Neural crest cell (in vitro differentiated cells): Measurements from ENCODE around the gene GLG1. TPM values are rescaled to one million over a fixed set of nuclear protein-coding genes. Genes with fewer than 3 reads are reported as not detected.

Source experiments
- DNase-seq: peaks from one replicate; pipeline ENCODE4 v3.0.0; 2021; ENCODE audit warnings: low read depth, mixed read lengths, low spot score
- H3K27ac Mint-ChIP-seq: one replicate; pipeline ENCODE4 v1.8.0; 2021; ENCODE audit warnings: mild to moderate bottlenecking, mixed read lengths; ENCODE audit not compliant: unreplicated experiment
- H3K27me3 Mint-ChIP-seq: 2 replicates; pipeline ENCODE4 v1.8.0; 2021; ENCODE audit warnings: low read depth, mild to moderate bottlenecking, mixed read lengths
- H3K36me3 Mint-ChIP-seq: 2 replicates; pipeline ENCODE4 v1.8.0; 2021; ENCODE audit warnings: low read depth, mild to moderate bottlenecking, mixed read lengths
- H3K4me1 Mint-ChIP-seq: 2 replicates; pipeline ENCODE4 v1.8.0; 2021; ENCODE audit warnings: mixed read lengths
- H3K4me3 Mint-ChIP-seq: one replicate; pipeline ENCODE4 v1.8.0; 2021; ENCODE audit warnings: mild to moderate bottlenecking, mixed read lengths
- H3K9me3 Mint-ChIP-seq: 2 replicates; pipeline ENCODE4 v1.8.0; 2021; ENCODE audit warnings: mixed read lengths
- total RNA-seq: library from RNA; stranded (reverse); gene quantifications from 2 replicates; pipeline ENCODE4 v1.2.1, GENCODE V29; 2021
- TF ChIP-seq, protein P1 (sequence below): fragments of 200-600 bp; sonication (generic); conservative IDR thresholded peaks from 2 replicates; pipeline ENCODE4 v1.5.0; 2021; ENCODE audit warnings: antibody characterized with exemption, mild to moderate bottlenecking

Gene GLG1
- total RNA-seq, 1 donor from 2014 or later = 117 TPM

DNA sequence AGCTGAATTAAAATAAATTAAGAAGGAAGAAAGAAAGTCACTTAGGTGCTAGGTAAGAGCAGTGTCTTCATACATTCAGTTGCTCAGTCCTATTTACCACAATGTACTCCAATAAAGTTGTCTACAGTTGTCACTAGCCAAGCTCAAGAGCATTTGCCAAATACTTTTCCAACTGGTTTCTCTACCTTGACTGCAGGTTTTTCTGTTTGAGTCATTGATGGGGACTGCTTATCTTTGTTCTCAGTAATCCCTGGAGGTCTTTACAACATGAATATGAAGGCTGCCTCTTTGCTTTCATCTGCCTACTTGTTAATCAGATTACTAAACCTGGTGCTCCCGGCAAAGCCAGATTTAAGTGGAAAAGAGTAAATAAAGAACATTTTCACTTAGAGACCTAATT is 121.0 kb downstream of the GLG1 start:
- peaks cover 14% of the 10 kb centered on the region for H3K36me3 Mint-ChIP-seq
- no peaks in the 10 kb centered on the region for H3K9me3 Mint-ChIP-seq
- TF ChIP-seq, protein P1, sequence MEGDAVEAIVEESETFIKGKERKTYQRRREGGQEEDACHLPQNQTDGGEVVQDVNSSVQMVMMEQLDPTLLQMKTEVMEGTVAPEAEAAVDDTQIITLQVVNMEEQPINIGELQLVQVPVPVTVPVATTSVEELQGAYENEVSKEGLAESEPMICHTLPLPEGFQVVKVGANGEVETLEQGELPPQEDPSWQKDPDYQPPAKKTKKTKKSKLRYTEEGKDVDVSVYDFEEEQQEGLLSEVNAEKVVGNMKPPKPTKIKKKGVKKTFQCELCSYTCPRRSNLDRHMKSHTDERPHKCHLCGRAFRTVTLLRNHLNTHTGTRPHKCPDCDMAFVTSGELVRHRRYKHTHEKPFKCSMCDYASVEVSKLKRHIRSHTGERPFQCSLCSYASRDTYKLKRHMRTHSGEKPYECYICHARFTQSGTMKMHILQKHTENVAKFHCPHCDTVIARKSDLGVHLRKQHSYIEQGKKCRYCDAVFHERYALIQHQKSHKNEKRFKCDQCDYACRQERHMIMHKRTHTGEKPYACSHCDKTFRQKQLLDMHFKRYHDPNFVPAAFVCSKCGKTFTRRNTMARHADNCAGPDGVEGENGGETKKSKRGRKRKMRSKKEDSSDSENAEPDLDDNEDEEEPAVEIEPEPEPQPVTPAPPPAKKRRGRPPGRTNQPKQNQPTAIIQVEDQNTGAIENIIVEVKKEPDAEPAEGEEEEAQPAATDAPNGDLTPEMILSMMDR = no peak
- H3K4me1 Mint-ChIP-seq = no peaks in the 10 kb centered on the region
- H3K27me3 Mint-ChIP-seq = no peaks in the 10 kb centered on the region
- no peak overlapping the region for H3K27ac Mint-ChIP-seq
- no peak for DNase-seq
- no peak overlapping the region for H3K4me3 Mint-ChIP-seq

DNA sequence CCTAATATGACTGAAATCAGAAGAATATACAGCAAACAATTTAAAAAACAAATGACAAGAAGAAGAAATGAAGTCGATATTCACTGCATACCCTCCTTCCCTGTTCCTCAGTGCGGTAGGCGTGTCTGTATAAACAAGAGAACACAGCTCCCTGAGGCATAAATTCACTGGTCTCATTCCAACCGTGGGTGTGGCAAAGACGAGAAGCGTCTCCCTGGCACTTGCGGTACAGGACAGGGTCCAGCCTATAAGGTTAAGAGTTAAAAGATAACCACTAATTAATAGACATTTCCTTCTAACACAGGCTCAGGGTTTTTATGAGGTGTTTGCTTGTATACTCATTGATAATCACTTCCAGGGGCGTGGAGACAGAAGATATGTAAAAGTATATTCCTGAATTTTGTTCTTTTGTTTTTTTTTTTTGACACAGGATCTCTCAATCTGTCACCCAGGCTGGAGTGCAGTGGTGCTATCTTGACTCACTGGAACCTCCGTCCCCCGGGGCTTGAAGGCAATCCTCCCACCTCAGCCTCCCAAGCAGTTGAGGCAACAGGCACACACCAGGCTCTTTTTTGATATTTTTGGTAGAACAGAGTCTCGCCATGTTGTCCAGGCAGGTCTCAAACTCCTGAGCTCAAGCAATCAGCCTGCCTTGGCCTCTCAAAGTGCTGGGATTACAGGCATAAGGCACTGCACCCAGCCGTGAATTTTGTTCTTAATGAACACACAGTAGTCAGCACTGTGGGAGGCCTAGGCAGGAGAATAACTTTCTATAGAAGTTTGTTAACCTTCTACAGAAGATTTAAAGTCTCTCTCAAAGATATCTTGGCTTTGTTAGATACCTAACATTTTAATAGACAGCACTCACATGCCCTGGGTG is 126.5 kb downstream of the GLG1 start:
- Mint-ChIP-seq H3K36me3 (peaks cover 16% of the 10 kb centered on the region), H3K27me3 (no peaks in the 10 kb centered on the region), H3K4me3 (no peak overlapping the region), H3K9me3 (no peaks in the 10 kb centered on the region), H3K4me1 (no peaks in the 10 kb centered on the region), H3K27ac (no peak overlapping the region)
- DNase-seq = no peak
- TF ChIP-seq, protein P1 = no peak

DNA sequence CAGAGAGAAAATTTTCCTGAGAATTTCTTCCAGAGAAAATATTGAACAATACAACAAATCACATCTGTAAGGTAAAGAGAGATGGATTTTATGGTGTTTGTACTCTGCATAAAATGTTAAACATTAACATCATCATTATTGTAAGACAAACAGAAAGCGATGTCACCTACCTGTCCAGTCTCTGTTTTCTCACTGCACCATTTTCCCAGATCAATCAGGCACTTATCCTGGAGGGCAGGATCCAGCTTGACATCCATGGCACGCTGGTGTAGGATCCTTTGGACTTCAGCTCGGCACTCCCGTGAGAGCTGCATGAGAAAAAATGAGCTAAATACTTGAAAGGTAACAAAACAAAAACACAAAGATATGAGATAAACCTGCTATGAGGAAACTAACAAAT is 129.7 kb downstream of the GLG1 start:
- H3K4me3 Mint-ChIP-seq = no peak overlapping the region
- no peak for DNase-seq
- TF ChIP-seq, protein P1 = no peak
- no peaks in the 10 kb centered on the region for H3K9me3 Mint-ChIP-seq
- no peaks in the 10 kb centered on the region for H3K27me3 Mint-ChIP-seq
- no peaks in the 10 kb centered on the region for H3K4me1 Mint-ChIP-seq
- H3K36me3 Mint-ChIP-seq = peaks cover 9% of the 10 kb centered on the region
- no peak overlapping the region for H3K27ac Mint-ChIP-seq

DNA sequence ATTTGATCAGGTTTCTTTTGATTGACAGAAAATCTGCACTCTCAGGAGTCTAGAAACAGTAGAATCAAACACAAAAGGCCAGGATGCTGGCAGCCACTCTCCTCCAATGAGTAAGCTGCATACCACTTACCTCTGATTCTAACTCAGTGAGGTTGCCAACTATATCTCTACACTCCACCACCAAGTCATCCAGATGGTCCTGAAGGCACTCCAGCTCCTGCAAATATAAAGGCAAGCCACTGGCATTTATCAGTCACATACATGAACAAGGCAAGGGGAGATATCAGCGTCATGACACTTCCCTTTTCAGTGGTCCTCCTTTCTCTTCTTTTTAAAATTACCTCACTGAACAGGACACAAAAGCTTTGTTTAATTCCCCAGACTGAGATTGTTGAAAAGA is 132.5 kb downstream of the GLG1 start:
- DNase-seq = no peak
- no peak overlapping the region for H3K4me3 Mint-ChIP-seq
- TF ChIP-seq, protein P1 = no peak
- H3K4me1 Mint-ChIP-seq = no peaks in the 10 kb centered on the region
- H3K36me3 Mint-ChIP-seq = peaks cover 9% of the 10 kb centered on the region
- no peaks in the 10 kb centered on the region for H3K9me3 Mint-ChIP-seq
- no peak overlapping the region for H3K27ac Mint-ChIP-seq
- no peaks in the 10 kb centered on the region for H3K27me3 Mint-ChIP-seq

DNA sequence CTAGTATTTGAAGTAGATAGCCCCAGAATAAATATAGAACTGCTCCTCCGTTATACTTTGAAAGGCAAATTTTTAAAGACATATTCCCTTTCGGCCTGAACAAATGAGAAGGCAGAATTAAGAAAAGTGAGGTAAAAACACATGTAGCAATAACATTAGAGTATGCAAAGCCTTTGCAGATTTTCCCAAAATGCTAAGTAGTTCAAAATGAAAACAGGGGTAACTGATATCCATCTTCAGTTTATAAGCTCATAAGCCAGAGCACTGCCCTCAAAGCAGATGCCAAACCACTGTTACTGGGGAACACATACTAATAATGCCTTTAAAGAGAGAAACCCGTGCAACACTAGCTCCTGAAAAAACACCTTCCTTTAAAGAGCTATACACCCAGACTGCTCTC is 134.4 kb downstream of the GLG1 start:
- TF ChIP-seq, protein P1 = no peak
- no peak overlapping the region for H3K27ac Mint-ChIP-seq
- no peak for DNase-seq
- no peak overlapping the region for H3K4me3 Mint-ChIP-seq
- H3K27me3 Mint-ChIP-seq = no peaks in the 10 kb centered on the region
- peaks cover 4% of the 10 kb centered on the region for H3K36me3 Mint-ChIP-seq
- no peaks in the 10 kb centered on the region for H3K4me1 Mint-ChIP-seq
- no peaks in the 10 kb centered on the region for H3K9me3 Mint-ChIP-seq
